GM12872 (cell line): ENCODE measurements around the gene TXNRD2.

ENCODE experiments used
- CTCF ChIP-seq: IDR thresholded peaks from 3 replicates; pipeline ENCODE4 v1.5.1; 2011; ENCODE audit warnings: low read depth, mild to moderate bottlenecking, low read length, moderate library complexity; ENCODE audit not compliant: insufficient read depth

The TXNRD2 gene

GRCh38 chr22:19932367-19933206, 9.0 kb downstream of the TXNRD2 start:
- TF ChIP-seq CTCF, result no peak

- no peak for TF ChIP-seq CTCF
Observed at GRCh38 chr22:19931514-19931913, 10.1 kb downstream of the TXNRD2 start.

- no peak for TF ChIP-seq CTCF
Observed at GRCh38 chr22:19930551-19931486, 10.8 kb downstream of the TXNRD2 start.

- no peak for TF ChIP-seq CTCF
Observed at GRCh38 chr22:19929586-19930550, 11.8 kb downstream of the TXNRD2 start.

- TF ChIP-seq CTCF, result no peak
Observed at GRCh38 chr22:19928207-19928606, 13.4 kb downstream of the TXNRD2 start.

- no peak for TF ChIP-seq CTCF
Observed at GRCh38 chr22:19927696-19928095, 13.9 kb downstream of the TXNRD2 start.
